DND-41 (cell line): ENCODE measurements around the gene CCDC148.

Experiments
- CTCF ChIP-seq: IDR thresholded peaks from 2 replicates; pipeline ENCODE4 v1.5.1; 2012; ENCODE audit warnings: borderline replicate concordance, low read length, moderate library complexity, mild to moderate bottlenecking; ENCODE audit not compliant: poor library complexity, severe bottlenecking; ENCODE audit errors: extremely low read depth
- EZH2 ChIP-seq: IDR thresholded peaks from 3 replicates; pipeline ENCODE4 v1.6.1; 2012; ENCODE audit warnings: borderline replicate concordance, low read depth, mild to moderate bottlenecking, moderate library complexity, low read length, inconsistent platforms; ENCODE audit not compliant: severe bottlenecking

- TF ChIP-seq CTCF (no peak), EZH2 (no peak)
Measured at GRCh38 chr2:158178646-158179045, 277.9 kb downstream of the CCDC148 start.
